ENCODE results near the gene TENM4.

GRCh38 chr11:79121351-79121750 is 319.5 kb downstream of the TENM4 start:
- TF ChIP-seq CTCF (IDR thresholded peaks at IDR 0.05 in 4 of 5, conservative IDR thresholded peaks at IDR 0.05 in 1 of 5), result no peak
- no peak for TF ChIP-seq POLR2A (IDR thresholded peaks at IDR 0.05)

All from gastrocnemius medialis (tissue), 4 donors.